Activated CD8-positive, alpha-beta memory T cell treated with anti-CD3 and anti-CD28 coated beads for 36 hours (primary cell): ENCODE measurements around the gene GLG1. TPM values are rescaled to one million over a fixed set of nuclear protein-coding genes. Genes with fewer than 3 reads are reported as not detected.
"Not testable (repeated sequence)": the region's sequence is repeated elsewhere in the genome, so short reads cannot be mapped to it uniquely, and the experiment has no call there.

Experiments
- CTCF ChIA-PET: fragments of 350-600 bp; sonication (Branson Sonifier 250); formaldehyde crosslinking; loops from one replicate; lab custom pipeline; 2021; ENCODE audit warnings: antibody characterized with exemption; lab: Charles Lee
- POLR2A ChIA-PET: fragments of 350-600 bp; sonication (Branson Sonifier 250); formaldehyde crosslinking; loops from one replicate; lab custom pipeline; 2021; ENCODE audit warnings: antibody characterized with exemption; lab: Charles Lee
- total RNA-seq, 2 experiments: library from RNA; stranded (reverse); gene quantifications; one replicate each; pipeline ENCODE4 v1.2.3, GENCODE V29; 2021

The GLG1 gene
- total RNA-seq, 2 experiments from 2014 or later: 48.7 to 49.4 TPM

- CTCF ChIA-PET, POLR2A ChIA-PET: not testable (repeated sequence)
Measured at GRCh38 chr16:74409185-74409981, 197.5 kb downstream of the GLG1 start.

GRCh38 chr16:74407362-74407705 lies 199.6 kb downstream of the GLG1 start:
- CTCF ChIA-PET, POLR2A ChIA-PET: not testable (repeated sequence)

DNA sequence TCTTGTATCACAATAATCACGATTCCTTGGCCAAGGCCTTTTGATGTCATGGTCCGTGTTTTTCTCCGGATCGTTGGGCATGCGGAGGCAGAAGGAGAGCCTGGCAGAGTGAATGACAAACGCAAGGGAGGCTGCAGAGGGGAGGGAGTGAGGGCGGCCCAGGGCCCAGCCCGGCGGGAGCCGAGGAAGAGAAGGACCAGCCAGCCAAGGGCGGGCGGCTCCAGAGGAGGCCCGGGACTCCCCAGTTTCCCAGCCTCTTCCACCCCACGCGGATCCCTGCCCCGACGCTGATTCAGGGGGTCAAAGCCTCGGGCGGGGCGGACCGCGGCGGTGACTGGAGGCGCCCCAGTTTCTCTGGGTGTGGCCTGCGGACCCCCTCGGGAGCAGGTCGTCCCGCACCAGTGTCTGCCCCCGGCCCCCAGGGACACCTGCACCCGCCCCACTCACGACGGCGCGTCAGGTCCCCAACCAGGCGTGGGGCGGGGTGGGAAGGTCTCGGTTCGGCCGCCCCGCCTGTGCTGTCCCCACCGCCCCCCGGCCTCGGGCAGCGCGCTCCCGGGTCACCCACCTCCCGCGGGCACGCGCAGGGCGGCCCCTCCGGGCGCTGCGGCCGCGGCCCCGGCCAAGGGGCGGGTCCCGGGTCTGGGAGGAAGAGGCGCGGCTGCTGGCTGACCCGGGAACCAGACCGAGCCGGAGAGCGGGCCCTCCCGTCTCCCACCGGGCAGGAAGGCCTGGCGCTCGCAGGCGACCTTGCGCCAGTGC lies 200.1 kb downstream of the GLG1 start:
- CTCF ChIA-PET, POLR2A ChIA-PET: not testable (repeated sequence)

DNA sequence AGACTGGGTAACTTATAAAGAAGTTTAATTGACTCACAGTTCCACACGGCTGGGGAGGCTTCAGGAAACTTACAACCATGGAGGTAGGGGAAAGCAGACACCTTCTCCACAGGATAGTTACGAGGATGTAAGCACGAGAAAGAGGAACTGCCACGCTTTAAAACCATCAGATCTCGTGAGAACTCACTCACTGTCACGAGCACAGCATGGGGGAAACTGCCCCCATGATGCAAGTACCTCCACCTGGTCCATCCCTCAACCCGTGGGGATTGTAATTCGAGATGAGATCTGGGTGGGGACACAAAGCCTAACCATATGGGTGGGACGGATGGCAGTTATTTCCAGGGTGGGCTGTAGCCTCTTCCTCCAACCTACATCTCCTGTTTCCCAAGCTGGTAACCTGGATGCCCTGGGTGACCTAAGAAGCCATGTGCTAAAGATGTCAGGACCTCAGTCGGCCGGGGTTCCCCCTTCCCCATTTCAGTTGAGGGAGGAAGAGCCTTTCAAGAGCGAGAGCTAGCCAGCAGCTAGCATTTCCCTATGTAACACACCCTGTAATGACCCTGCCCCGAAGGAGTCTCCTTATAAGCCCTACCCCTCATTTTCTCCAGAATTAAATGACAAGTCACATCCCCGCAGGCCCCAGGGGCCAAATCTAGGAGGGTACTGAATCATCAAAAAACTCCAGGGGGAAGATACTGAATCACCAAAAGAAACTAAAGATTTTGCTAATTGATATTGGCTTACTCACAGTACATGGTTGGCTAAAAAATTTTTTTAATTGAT lies 202.6 kb downstream of the GLG1 start:
- POLR2A ChIA-PET, CTCF ChIA-PET: not testable (repeated sequence)

DNA sequence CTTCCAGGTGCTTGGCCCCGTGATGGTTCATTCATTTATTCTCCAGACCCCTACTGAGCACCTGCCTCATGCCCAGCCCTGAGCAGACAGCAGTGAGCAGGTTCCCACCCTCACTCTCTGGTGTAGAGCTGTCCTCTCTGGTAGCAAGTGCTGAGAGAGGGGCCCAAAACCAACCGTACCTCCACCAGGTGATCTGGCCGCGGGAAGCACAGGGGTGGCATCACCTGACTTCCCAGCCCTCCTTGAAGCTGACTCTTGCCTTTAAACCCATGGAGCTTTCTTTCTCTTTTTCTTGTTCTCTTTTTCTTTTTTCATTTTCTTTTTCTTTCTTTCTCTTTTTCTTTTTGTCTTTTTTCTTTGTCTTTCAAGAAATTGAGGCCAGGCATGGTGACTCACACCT lies 206.7 kb downstream of the GLG1 start:
- CTCF ChIA-PET, POLR2A ChIA-PET: not testable (repeated sequence)

DNA sequence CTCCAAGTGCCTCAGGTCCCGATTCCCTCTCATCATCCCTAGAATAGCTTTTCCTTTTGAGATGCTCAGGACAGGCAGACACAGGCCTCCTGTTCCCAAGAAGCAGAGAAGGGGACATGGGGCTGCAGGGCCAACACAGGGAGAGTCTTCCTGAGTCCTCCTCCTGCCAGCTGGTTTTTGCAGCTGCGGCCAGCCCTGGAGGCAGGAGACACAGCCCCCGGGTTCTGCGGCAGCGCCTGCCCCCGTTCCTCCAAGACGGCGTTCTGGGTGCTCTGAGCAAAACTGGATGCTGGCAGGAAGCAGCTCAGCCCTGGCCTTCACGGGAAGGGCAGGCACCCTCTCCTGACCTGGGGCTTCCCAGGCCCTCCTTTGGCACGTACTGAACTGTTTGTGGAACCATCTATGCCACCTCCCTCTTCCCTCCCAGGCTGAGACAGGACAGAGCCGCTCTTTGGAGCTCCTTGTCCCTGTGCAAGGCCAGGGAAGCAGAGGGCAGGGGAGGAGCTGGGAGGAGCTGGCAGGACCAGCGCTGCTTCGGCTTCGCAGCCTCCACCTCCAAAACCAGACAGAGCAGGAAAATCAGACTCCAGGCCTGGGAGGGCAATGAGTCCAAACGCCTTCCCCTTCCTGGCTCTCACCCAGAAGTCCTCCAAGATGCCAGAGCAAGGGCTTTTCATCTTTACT lies 208.6 kb downstream of the GLG1 start:
- CTCF ChIA-PET, POLR2A ChIA-PET: not testable (repeated sequence)

Other genes starting within 250 kb of the GLG1 start
- gene NPIPB15, start 230.8 kb downstream of the GLG1 start, total RNA-seq: not detected
- under 1 TPM in 1 of 2 experiments, not detected in 1; 0.32 TPM for gene CLEC18B, start 185.6 kb downstream of the GLG1 start, total RNA-seq
- gene RFWD3, start 59.8 kb upstream of the GLG1 start, total RNA-seq: 100 to 1,000 TPM; 114 to 118 TPM
- gene MLKL, start 93.7 kb upstream of the GLG1 start, total RNA-seq: 10 to 100 TPM; 17.5 to 18.2 TPM
- not detected for gene FA2H, start 167.7 kb upstream of the GLG1 start, total RNA-seq